Uterus (tissue), 4 donors: Measurements from ENCODE around the gene C4orf50. TPM values are rescaled to one million over a fixed set of nuclear protein-coding genes. Genes with fewer than 3 reads are reported as not detected.

Experiments used
- DNase-seq, 2 donors: peaks; one replicate each; pipeline ENCODE4 v3.0.0-alpha.2; 2019 to 2020
- H3K27ac ChIP-seq, 2 donors: fragments of 200-600 bp; sonication (generic); 1 replicate in 1 of 2; 2 replicates in 1 of 2; pipeline ENCODE4 v1.5.1; 2016 to 2018
- H3K27me3 ChIP-seq, 2 donors: fragments of 200-600 bp; sonication (generic); one replicate each; pipeline ENCODE4 v1.5.1; 2018 to 2019; ENCODE audit warnings: control low read depth in 1 of 2
- H3K36me3 ChIP-seq, 2 donors: fragments of 200-600 bp; sonication (generic); one replicate each; pipeline ENCODE4 v1.5.1; 2019; ENCODE audit warnings: control low read depth in 1 of 2
- H3K4me1 ChIP-seq, 2 donors: fragments of 200-600 bp; sonication (generic); one replicate each; pipeline ENCODE4 v1.5.1; 2018 to 2019; ENCODE audit warnings: control low read depth in 1 of 2
- H3K4me3 ChIP-seq, 2 donors: fragments of 200-600 bp; sonication (generic); 1 replicate in 1 of 2; 2 replicates in 1 of 2; pipeline ENCODE4 v1.5.1; 2018 to 2019; ENCODE audit warnings: mild to moderate bottlenecking in 1 of 2
- H3K9me3 ChIP-seq, 2 donors: fragments of 200-600 bp; sonication (generic); one replicate each; pipeline ENCODE4 v1.5.1; 2019; ENCODE audit warnings: control low read depth in 1 of 2
- POLR2A ChIP-seq, 2 donors: fragments of 450-650 bp; IDR thresholded peaks; one replicate each; pipeline ENCODE4 v1.6.1; 2016; ENCODE audit warnings: antibody characterized with exemption in 2 of 2, mild to moderate bottlenecking in 1 of 2, moderate library complexity in 1 of 2
- intact Hi-C: fragments of 100-400 bp; cut with DNase I; formaldehyde crosslinking; loops from one replicate; pipeline ENCODE4 v1.15.1; 2023; ENCODE audit warnings: low total_unique reads
- total RNA-seq, 4 donors: library from RNA; depleted of rRNA in 3 of 4; stranded (reverse); fragments of >200 nt in 3 of 4; gene quantifications; one replicate each; pipeline versions ENCODE4 v1.1.0 to v1.2.4, GENCODE V29; 2014 to 2023
- TF ChIP-seq, protein P1 (sequence below), 4 experiments: fragments of 200-600 bp in 2 of 4; fragments of 450-650 bp in 2 of 4; sonication (generic) in 2 of 4; IDR thresholded peaks; one replicate each; pipeline ENCODE4 v1.5.1; 2016 to 2019; ENCODE audit warnings: antibody characterized with exemption in 4 of 4, mild to moderate bottlenecking in 2 of 4, moderate library complexity in 1 of 4
- donor health status: DM: yes; HTN: yes; CAD: no.

C4orf50 gene
- total RNA-seq, 4 donors from 2014 or later = under 0.01 to 0.07 TPM; not detected in 2

DNA sequence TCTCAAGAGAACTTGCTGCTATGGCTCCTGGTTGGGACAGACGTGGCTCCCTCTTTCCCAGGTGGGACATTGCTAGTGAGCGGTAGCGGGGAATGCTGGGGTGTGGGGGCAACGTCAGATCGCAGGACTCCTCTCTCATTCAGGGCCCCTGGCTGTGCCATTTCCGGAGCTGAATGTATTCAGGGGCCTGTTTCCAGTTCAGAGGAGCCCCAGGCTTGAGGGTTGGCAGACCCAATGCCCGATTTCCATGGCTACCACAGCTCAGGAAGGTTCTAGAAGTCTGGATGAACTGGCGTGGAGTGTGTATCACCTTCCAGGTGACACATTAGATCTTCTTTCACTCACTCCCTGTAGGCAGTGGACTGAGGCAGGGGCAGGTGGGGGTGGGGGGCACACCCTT lies 99.2 kb downstream of the C4orf50 start:
- DNase-seq = no peak
- H3K4me1 ChIP-seq = no peaks in the 10 kb centered on the region
- H3K27ac ChIP-seq = no peak overlapping the region
- no peak for TF ChIP-seq POLR2A (IDR thresholded peaks at IDR 0.05)
- TF ChIP-seq, protein P1, sequence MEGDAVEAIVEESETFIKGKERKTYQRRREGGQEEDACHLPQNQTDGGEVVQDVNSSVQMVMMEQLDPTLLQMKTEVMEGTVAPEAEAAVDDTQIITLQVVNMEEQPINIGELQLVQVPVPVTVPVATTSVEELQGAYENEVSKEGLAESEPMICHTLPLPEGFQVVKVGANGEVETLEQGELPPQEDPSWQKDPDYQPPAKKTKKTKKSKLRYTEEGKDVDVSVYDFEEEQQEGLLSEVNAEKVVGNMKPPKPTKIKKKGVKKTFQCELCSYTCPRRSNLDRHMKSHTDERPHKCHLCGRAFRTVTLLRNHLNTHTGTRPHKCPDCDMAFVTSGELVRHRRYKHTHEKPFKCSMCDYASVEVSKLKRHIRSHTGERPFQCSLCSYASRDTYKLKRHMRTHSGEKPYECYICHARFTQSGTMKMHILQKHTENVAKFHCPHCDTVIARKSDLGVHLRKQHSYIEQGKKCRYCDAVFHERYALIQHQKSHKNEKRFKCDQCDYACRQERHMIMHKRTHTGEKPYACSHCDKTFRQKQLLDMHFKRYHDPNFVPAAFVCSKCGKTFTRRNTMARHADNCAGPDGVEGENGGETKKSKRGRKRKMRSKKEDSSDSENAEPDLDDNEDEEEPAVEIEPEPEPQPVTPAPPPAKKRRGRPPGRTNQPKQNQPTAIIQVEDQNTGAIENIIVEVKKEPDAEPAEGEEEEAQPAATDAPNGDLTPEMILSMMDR (IDR thresholded peaks at IDR 0.05) = no peak
- intact Hi-C loops = no loop called here
- H3K36me3 ChIP-seq = no peaks in the 10 kb centered on the region
- no peaks in the 10 kb centered on the region for H3K27me3 ChIP-seq
- H3K9me3 ChIP-seq = no peaks in the 10 kb centered on the region
- no peak overlapping the region for H3K4me3 ChIP-seq

DNA sequence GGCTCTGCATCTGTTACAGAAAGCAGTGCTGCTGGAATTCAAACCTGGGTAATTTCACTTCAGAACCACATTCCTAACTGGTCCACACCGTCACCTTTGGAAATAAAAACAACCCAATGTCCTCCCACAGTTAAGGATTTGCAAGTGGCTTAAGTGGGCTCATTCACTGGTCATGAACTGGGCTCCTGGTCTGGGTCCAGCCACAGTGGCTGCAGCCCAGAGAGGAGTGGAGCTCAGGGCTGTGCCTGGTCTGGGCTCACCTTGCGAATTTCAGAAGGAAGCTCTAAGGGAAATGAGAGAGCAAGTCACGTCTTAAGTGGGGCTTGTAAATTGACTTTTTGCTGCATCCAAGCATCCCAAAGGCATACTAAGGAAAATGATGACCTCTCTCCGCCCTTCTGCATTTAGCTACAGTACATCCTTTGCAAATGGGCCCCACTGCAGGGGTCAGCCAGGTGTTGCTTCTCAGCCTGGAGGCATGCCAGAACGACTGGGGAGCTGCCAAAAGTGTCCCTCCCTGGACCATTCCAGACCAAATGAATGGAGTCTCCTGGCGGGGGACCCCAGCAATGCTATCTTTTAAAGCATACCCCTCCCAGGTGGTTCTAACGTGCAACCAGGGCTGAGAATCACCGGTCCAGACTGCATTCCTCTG lies 99.8 kb downstream of the C4orf50 start:
- intact Hi-C loops = no loop called here
- Histone ChIP-seq H3K36me3 (no peaks in the 10 kb centered on the region), H3K9me3 (no peaks in the 10 kb centered on the region), H3K27ac (no peak overlapping the region), H3K4me1 (no peaks in the 10 kb centered on the region), H3K27me3 (no peaks in the 10 kb centered on the region), H3K4me3 (no peak overlapping the region)
- no peak for TF ChIP-seq POLR2A (IDR thresholded peaks at IDR 0.05)
- TF ChIP-seq, protein P1 (IDR thresholded peaks at IDR 0.05) = no peak
- DNase-seq = no peak

DNA sequence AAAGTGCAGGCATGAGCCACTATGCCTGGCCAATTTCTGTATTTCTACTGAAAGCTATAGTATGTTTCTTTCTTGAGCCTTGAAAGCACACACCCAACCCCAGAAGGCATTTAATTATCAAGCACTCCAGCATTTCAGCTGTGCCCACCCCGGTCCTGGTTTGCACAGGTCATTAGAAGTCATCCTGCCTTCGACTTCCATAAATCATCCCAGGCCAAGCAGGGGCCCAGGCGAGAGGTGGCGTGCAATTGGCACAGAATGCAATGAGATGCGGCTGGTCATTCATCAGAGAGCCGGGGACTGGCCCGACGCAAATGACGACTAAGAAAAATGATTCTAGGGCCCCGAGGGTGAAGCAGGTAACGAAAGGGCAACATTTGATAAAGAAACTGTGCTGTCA lies 100.6 kb downstream of the C4orf50 start:
- intact Hi-C loops = no loop called here
- Histone ChIP-seq H3K4me3 (no peak overlapping the region), H3K4me1 (no peaks in the 10 kb centered on the region), H3K36me3 (no peaks in the 10 kb centered on the region), H3K27ac (no peak overlapping the region), H3K9me3 (no peaks in the 10 kb centered on the region), H3K27me3 (no peaks in the 10 kb centered on the region)
- no peak for DNase-seq
- TF ChIP-seq POLR2A (IDR thresholded peaks at IDR 0.05) = no peak
- TF ChIP-seq, protein P1 (IDR thresholded peaks at IDR 0.05) = no peak

DNA sequence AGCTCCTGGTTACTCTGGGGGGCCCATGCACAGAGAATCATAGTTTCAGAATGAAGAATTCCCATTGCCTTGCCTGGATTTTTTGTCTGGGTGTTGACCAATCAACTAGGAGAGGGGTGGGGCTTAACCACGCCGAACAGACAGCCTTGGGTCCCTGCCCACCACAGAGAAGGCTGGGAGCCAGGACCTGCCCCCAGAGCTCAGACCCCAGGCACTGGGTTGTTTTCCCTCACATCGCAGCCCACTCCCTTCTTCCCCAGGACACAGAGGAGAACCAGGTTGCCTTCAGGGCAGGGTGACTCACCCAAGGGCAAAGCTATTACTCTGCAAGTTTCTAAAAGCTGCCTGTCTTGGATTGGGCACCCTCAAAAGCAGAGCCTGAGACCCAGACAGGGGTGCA lies 102.0 kb downstream of the C4orf50 start:
- Histone ChIP-seq H3K9me3 (no peaks in the 10 kb centered on the region), H3K36me3 (no peaks in the 10 kb centered on the region), H3K27ac (no peak overlapping the region), H3K4me3 (no peak overlapping the region), H3K27me3 (no peaks in the 10 kb centered on the region), H3K4me1 (no peaks in the 10 kb centered on the region)
- intact Hi-C loops = no loop called here
- no peak for DNase-seq
- TF ChIP-seq, protein P1 (IDR thresholded peaks at IDR 0.05) = no peak
- no peak for TF ChIP-seq POLR2A (IDR thresholded peaks at IDR 0.05)

DNA sequence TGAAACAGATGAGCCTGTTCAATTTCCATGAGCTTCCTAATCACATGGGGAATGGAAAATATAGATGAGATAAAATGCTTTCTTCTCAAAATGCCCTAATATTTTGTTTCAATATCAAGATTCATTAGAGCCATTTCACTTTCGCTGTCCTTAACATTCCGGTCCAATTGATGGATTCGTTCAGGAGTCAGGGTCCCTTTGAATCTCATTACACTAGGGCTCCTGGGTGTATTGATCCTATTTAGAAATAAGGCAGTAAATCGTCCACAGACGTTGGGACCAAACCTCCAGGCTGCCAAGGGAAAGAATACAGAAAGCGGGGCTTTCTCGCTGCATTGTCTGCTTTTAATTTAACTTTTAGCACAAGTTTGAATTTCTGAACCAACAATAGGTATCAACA lies 104.8 kb downstream of the C4orf50 start:
- H3K4me3 ChIP-seq = no peak overlapping the region
- DNase-seq = no peak
- TF ChIP-seq, protein P1 (IDR thresholded peaks at IDR 0.05) = no peak
- TF ChIP-seq POLR2A (IDR thresholded peaks at IDR 0.05) = no peak

More for the DNA sequence above, 104.8 kb downstream of the C4orf50 start:
- H3K27me3 ChIP-seq = no peaks in the 10 kb centered on the region
- intact Hi-C loops = no loop called here
- no peak overlapping the region for H3K27ac ChIP-seq
- H3K4me1 ChIP-seq = no peaks in the 10 kb centered on the region
- no peaks in the 10 kb centered on the region for H3K36me3 ChIP-seq
- no peaks in the 10 kb centered on the region for H3K9me3 ChIP-seq
